ENCODE results near the gene ARVCF.

ARVCF gene

DNA sequence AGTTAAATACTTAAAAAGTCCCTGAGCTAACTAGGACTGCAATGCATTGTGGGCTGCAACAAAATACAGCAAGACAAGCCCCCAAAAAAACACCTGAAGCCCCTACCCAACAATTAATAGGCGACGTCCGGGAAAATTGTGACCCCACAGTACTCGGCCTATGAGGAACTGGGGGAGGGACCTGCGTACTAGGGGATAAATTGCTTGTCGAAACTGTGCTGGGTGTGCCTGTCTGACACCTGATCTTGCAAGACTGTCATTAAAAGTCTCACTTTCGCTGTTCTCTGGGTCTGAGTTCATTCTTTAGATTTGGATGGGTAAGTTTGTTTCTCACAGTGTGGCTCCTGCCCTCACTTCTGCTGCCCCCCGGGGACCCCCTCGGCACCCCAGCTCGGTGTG, 19.5 kb upstream of the ARVCF start:
- TF ChIP-seq, protein P1, sequence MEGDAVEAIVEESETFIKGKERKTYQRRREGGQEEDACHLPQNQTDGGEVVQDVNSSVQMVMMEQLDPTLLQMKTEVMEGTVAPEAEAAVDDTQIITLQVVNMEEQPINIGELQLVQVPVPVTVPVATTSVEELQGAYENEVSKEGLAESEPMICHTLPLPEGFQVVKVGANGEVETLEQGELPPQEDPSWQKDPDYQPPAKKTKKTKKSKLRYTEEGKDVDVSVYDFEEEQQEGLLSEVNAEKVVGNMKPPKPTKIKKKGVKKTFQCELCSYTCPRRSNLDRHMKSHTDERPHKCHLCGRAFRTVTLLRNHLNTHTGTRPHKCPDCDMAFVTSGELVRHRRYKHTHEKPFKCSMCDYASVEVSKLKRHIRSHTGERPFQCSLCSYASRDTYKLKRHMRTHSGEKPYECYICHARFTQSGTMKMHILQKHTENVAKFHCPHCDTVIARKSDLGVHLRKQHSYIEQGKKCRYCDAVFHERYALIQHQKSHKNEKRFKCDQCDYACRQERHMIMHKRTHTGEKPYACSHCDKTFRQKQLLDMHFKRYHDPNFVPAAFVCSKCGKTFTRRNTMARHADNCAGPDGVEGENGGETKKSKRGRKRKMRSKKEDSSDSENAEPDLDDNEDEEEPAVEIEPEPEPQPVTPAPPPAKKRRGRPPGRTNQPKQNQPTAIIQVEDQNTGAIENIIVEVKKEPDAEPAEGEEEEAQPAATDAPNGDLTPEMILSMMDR (IDR thresholded peaks at IDR 0.05; ENCODE audit: poor library complexity, severe bottlenecking): no peak
- ATAC-seq (ENCODE audit: low read depth): no peak
- no peak overlapping the region for H3K27ac ChIP-seq (ENCODE audit: poor library complexity, severe bottlenecking)
- no peak overlapping the region for H3K4me3 ChIP-seq (ENCODE audit: severe bottlenecking)
- 0 out of 2 replicates have a peak, but pooled peaks cover 6% of the 10 kb centered on the region for H3K36me3 ChIP-seq (ENCODE audit: low read depth)
- H3K27me3 ChIP-seq (ENCODE audit: insufficient read depth, poor library complexity, severe bottlenecking): no peaks in the 10 kb centered on the region
- H3K4me1 ChIP-seq (ENCODE audit: insufficient read depth, poor library complexity, severe bottlenecking): peaks cover 7% of the 10 kb centered on the region
- DNase-seq (ENCODE audit: low spot score): no peak
- no peaks in the 10 kb centered on the region for H3K9me3 ChIP-seq (ENCODE audit: severe bottlenecking)

DNA sequence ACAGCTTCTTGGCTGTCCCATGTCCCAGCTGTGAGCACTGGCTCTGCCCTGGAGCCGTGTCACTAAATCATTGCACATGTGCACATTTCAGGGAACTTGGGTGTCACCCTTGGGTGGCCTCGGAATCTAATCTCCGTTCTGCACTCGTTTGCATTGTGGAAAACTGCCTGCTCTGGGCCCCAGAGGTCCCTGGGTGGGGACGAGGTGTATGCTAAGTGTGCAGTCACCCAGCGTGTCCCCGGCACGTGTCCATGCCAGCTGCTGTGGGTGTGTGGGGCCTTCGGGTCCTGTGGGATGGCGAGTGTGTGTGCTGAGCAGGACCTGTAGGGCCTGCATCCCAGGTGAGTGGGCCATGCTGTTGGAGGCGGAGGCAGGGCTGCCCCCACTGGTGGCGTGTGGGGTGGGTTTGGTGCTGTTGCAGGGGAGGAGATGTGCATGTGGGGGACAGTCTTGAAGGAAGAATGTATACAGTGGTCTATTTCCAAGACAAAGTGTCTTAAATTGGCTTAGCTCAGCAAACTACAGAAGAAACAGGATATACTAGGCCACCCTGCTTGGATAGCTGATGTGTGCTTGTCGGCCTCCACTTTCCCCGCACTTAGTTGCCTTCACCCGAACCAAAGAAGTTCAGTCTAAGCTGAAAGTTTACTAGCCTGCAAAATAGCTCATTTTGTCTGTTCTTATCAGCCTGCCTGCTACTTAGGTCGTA, 18.9 kb upstream of the ARVCF start:
- Histone ChIP-seq H3K27me3 (ENCODE audit: insufficient read depth, poor library complexity, severe bottlenecking) (no peaks in the 10 kb centered on the region), H3K27ac (ENCODE audit: poor library complexity, severe bottlenecking) (no peak overlapping the region), H3K9me3 (ENCODE audit: severe bottlenecking) (no peaks in the 10 kb centered on the region), H3K4me3 (ENCODE audit: severe bottlenecking) (no peak overlapping the region), H3K36me3 (ENCODE audit: low read depth) (0 out of 2 replicates have a peak, but pooled peaks cover 6% of the 10 kb centered on the region), H3K4me1 (ENCODE audit: insufficient read depth, poor library complexity, severe bottlenecking) (peaks cover 7% of the 10 kb centered on the region)
- peak; percentile 44 for DNase-seq (ENCODE audit: low spot score)
- ATAC-seq (ENCODE audit: low read depth): no peak
- TF ChIP-seq, protein P1 (IDR thresholded peaks at IDR 0.05; ENCODE audit: poor library complexity, severe bottlenecking): no peak

DNA sequence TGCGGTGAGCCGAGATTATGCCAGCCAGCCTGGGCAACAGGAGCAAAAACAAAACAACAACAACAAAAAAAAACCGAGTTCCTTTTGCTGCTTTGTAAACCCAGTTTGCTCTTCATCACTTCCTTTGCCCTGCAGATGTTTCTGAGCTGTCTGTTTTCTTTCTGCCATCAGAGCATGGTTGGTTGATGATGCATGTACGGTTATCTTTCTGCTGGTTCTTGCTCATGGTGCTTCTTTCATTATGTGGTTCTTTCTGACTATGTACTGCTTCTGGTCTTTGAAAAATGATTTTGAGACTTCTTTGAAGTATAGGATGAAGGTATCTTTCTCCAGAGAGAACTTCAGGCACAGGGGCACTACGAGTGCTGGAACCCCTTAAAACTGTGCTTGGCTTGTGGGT, 17.5 kb upstream of the ARVCF start:
- H3K27me3 ChIP-seq (ENCODE audit: insufficient read depth, poor library complexity, severe bottlenecking): no peaks in the 10 kb centered on the region
- H3K36me3 ChIP-seq (ENCODE audit: low read depth): 0 out of 2 replicates have a peak, but pooled peaks cover 6% of the 10 kb centered on the region
- ATAC-seq (ENCODE audit: low read depth): no peak
- peaks cover 7% of the 10 kb centered on the region for H3K4me1 ChIP-seq (ENCODE audit: insufficient read depth, poor library complexity, severe bottlenecking)
- DNase-seq (ENCODE audit: low spot score): no peak
- TF ChIP-seq, protein P1 (IDR thresholded peaks at IDR 0.05; ENCODE audit: poor library complexity, severe bottlenecking): no peak
- H3K4me3 ChIP-seq (ENCODE audit: severe bottlenecking): no peak overlapping the region
- no peak overlapping the region for H3K27ac ChIP-seq (ENCODE audit: poor library complexity, severe bottlenecking)
- H3K9me3 ChIP-seq (ENCODE audit: severe bottlenecking): no peaks in the 10 kb centered on the region

DNA sequence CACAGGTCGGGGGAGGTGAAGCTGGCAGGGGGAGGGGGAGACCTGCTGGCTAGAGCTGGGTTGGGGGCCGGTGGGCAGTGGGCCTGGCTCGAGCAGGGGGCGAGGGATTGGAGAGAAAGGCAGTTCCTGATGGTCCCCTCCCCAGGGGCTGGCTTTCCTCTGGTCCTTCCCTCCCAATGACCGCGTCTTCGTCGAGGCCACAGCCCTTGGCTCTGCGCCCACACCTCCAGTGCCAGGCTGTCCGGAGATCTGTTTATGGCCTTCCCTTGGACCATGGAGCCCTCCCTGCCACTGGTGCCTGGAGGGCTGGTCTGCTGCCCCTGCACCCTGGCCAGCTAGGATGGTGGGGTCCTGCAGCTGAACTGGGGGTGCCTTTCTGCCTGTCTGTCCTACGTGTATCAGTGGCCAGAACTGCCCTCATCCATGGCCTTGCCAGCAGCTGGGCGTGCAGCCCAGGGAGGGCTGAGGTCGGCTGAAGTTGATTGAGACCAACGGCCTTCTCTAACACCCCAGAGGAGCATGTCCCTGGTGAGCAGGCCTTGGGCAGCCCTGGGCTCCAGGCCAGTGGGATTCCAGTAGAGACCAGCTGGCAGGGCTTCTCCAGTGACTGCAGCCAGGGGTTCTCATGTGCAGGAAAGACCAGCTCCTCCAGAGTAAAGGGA, 16.6 kb upstream of the ARVCF start:
- Histone ChIP-seq H3K9me3 (ENCODE audit: severe bottlenecking) (no peaks in the 10 kb centered on the region), H3K4me1 (ENCODE audit: insufficient read depth, poor library complexity, severe bottlenecking) (peaks cover 7% of the 10 kb centered on the region), H3K27me3 (ENCODE audit: insufficient read depth, poor library complexity, severe bottlenecking) (no peaks in the 10 kb centered on the region), H3K36me3 (ENCODE audit: low read depth) (0 out of 2 replicates have a peak, but pooled peaks cover 4% of the 10 kb centered on the region), H3K4me3 (ENCODE audit: severe bottlenecking) (no peak overlapping the region), H3K27ac (ENCODE audit: poor library complexity, severe bottlenecking) (no peak overlapping the region)
- TF ChIP-seq, protein P1 (IDR thresholded peaks at IDR 0.05; ENCODE audit: poor library complexity, severe bottlenecking): no peak
- ATAC-seq (ENCODE audit: low read depth) (no peak), DNase-seq (ENCODE audit: low spot score) (peak; percentile 46)

Measured in RWPE2 (cell line).